SK-N-SH (cell line): Measurements from ENCODE around the gene THOC2. TPM values are rescaled to one million over a fixed set of nuclear protein-coding genes. Genes with fewer than 3 reads are reported as not detected.

ENCODE experiments used
- CTCF ChIA-PET: fragments of 300-600, 350-600 bp; formaldehyde crosslinking; extraction: SDS; loops from one replicate; lab custom pipeline; 2021; lab: Yijun Ruan, JAX
- POLR2A ChIA-PET: fragments of 350-600 bp; sonication (Branson Sonifier 250); formaldehyde crosslinking; extraction: SDS; loops from one replicate; lab custom pipeline; 2020; ENCODE audit warnings: antibody characterized with exemption, inconsistent platforms; lab: Yijun Ruan, JAX
- DNase-seq: peaks from one replicate; pipeline ENCODE4 v3.0.0; 2012
- H2AFZ ChIP-seq: fragments of 200-600 bp; sonication (generic); 2 replicates; pipeline ENCODE4 v1.8.1; 2016; ENCODE audit warnings: antibody characterized with exemption, mild to moderate bottlenecking, low read depth
- H3F3A ChIP-seq: fragments of 200-600 bp; sonication (generic); replicated peaks from 2 replicates; pipeline ENCODE3; 2016; ENCODE audit warnings: antibody characterized with exemption, mild to moderate bottlenecking; ENCODE audit not compliant: insufficient read depth
- H3K27ac ChIP-seq, 2 experiments: fragments of 200-500 bp in 1 of 2; fragments of 200-600 bp in 1 of 2; sonication (Bioruptor generic) in 1 of 2; sonication (generic), shearing (Covaris generic) in 1 of 2; 2 replicates each; pipeline versions ENCODE4 v1.5.1 to v1.6.1; 2014 to 2016; ENCODE audit warnings: low read depth in 2 of 2, inconsistent platforms in 1 of 2, low read length in 1 of 2, mild to moderate bottlenecking in 1 of 2, mixed read lengths in 1 of 2
- H3K27me3 ChIP-seq: fragments of 200-600 bp; sonication (generic), shearing (Covaris generic); 2 replicates; pipeline ENCODE4 v1.6.1; 2016; ENCODE audit warnings: mixed run types; ENCODE audit not compliant: insufficient read depth
- H3K36me3 ChIP-seq, 2 experiments: fragments of 200-500 bp in 1 of 2; fragments of 200-600 bp in 1 of 2; sonication (Bioruptor generic) in 1 of 2; sonication (generic) in 1 of 2; replicated peaks in 1 of 2; 2 replicates each; pipeline versions ENCODE3 to v1.5.1; 2014 to 2016; ENCODE audit warnings: low read length in 1 of 2, mild to moderate bottlenecking in 1 of 2; ENCODE audit not compliant: insufficient read depth in 2 of 2, control insufficient read depth in 1 of 2
- H3K4me1 ChIP-seq, 2 experiments: fragments of 200-500 bp in 1 of 2; fragments of 200-600 bp in 1 of 2; sonication (Bioruptor generic) in 1 of 2; sonication (generic), shearing (Covaris generic) in 1 of 2; 2 replicates each; pipeline versions ENCODE4 v1.5.1 to v1.6.1; 2014 to 2016; ENCODE audit warnings: low read depth in 1 of 2, low read length in 1 of 2, mixed run types in 1 of 2; ENCODE audit not compliant: insufficient read depth in 2 of 2, control insufficient read depth in 1 of 2
- H3K4me2 ChIP-seq: fragments of 200-600 bp; sonication (generic), shearing (Covaris generic); 2 replicates; pipeline ENCODE4 v1.6.1; 2017; ENCODE audit warnings: mixed run types
- H3K4me3 ChIP-seq, 2 experiments: fragments of 200-500 bp in 1 of 2; fragments of 200-600 bp in 1 of 2; sonication (Bioruptor generic) in 1 of 2; sonication (generic), shearing (Covaris generic) in 1 of 2; 2 replicates each; pipeline versions ENCODE4 v1.5.1 to v1.8.1; 2014 to 2016; ENCODE audit warnings: low read depth in 2 of 2, inconsistent platforms in 1 of 2, low read length in 1 of 2, mild to moderate bottlenecking in 1 of 2, mixed read lengths in 1 of 2, moderate library complexity in 1 of 2
- H3K79me2 ChIP-seq: fragments of 200-600 bp; sonication (generic); 2 replicates; pipeline ENCODE4 v1.8.1; 2017; ENCODE audit warnings: mild to moderate bottlenecking; ENCODE audit not compliant: insufficient read depth
- H3K9ac ChIP-seq: fragments of 200-600 bp; sonication (generic); 2 replicates; pipeline ENCODE4 v1.6.1; 2017; ENCODE audit warnings: mixed run types
- H3K9me2 ChIP-seq: fragments of 200-600 bp; sonication (generic); 2 replicates; pipeline ENCODE4 v1.6.1; 2017; ENCODE audit warnings: mixed run types
- H3K9me3 ChIP-seq: fragments of 200-600 bp; sonication (generic); 2 replicates; pipeline ENCODE4 v1.6.1; 2017; ENCODE audit warnings: mixed run types, mild to moderate bottlenecking, moderate library complexity
- H4K20me1 ChIP-seq: fragments of 200-600 bp; sonication (generic); 2 replicates; pipeline ENCODE4 v1.6.1; 2017; ENCODE audit warnings: mild to moderate bottlenecking, mixed run types; ENCODE audit not compliant: insufficient read depth
- ELF1 ChIP-seq: IDR thresholded peaks from 2 replicates; pipeline ENCODE4 v1.4.0; 2012
- EP300 ChIP-seq, 2 experiments: IDR thresholded peaks; 2 replicates each; pipeline versions ENCODE4 v1.4.0 to v1.6.1; 2012; ENCODE audit warnings: borderline replicate concordance in 1 of 2, low read depth in 1 of 2, low read length in 1 of 2
- EZH2phosphoT487 ChIP-seq: fragments of 200-600 bp; sonication (generic); IDR thresholded peaks from 2 replicates; pipeline ENCODE4 v1.6.1; 2017; ENCODE audit warnings: low read depth, mixed run types, mild to moderate bottlenecking, antibody characterized with exemption, moderate library complexity, borderline replicate concordance
- FOXJ3 ChIP-seq: sonication (generic); formaldehyde crosslinking; IDR thresholded peaks from 2 replicates; pipeline ENCODE4 v1.5.1; 2020; ENCODE audit warnings: mild to moderate bottlenecking, missing genetic modification reagents
- GABPA ChIP-seq: IDR thresholded peaks from 2 replicates; pipeline ENCODE4 v1.4.0; 2012; ENCODE audit warnings: low read depth, mild to moderate bottlenecking
- GATA2 ChIP-seq: sonication (generic); formaldehyde crosslinking; IDR thresholded peaks from 2 replicates; pipeline ENCODE4 v1.5.0; 2020; ENCODE audit warnings: mild to moderate bottlenecking, missing genetic modification reagents
- IRF3 ChIP-seq: fragments of 150-350 bp; IDR thresholded peaks from 2 replicates; pipeline ENCODE4 v1.6.1; 2016; ENCODE audit warnings: mild to moderate bottlenecking, low read depth, low read length
- JUND ChIP-seq: IDR thresholded peaks from 2 replicates; pipeline ENCODE4 v1.4.0; 2012
- MAX ChIP-seq: IDR thresholded peaks from 2 replicates; pipeline ENCODE4 v1.4.0; 2012; ENCODE audit warnings: low read depth
- NFIC ChIP-seq: IDR thresholded peaks from 2 replicates; pipeline ENCODE4 v1.4.0; 2012; ENCODE audit warnings: borderline replicate concordance
- POLR2AphosphoS5 ChIP-seq: IDR thresholded peaks from 2 replicates; pipeline ENCODE4 v1.6.1; 2012; ENCODE audit warnings: low read depth, low read length
- RFX5 ChIP-seq: IDR thresholded peaks from 2 replicates; pipeline ENCODE4 v1.6.1; 2012; ENCODE audit warnings: mild to moderate bottlenecking, improper control_type of control experiment, low read length
- SIN3A ChIP-seq: IDR thresholded peaks from 2 replicates; pipeline ENCODE4 v1.6.1; 2012; ENCODE audit warnings: low read depth, mild to moderate bottlenecking, low read length, moderate library complexity, borderline replicate concordance
- TAF1 ChIP-seq: IDR thresholded peaks from 2 replicates; pipeline ENCODE4 v1.6.1; 2012; ENCODE audit warnings: low read depth, mild to moderate bottlenecking, low read length, moderate library complexity, borderline replicate concordance
- TCF12 ChIP-seq: IDR thresholded peaks from 2 replicates; pipeline ENCODE4 v1.4.0; 2012
- USF1 ChIP-seq: IDR thresholded peaks from 2 replicates; pipeline ENCODE4 v1.4.0; 2012; ENCODE audit warnings: low read depth, borderline replicate concordance
- YY1 ChIP-seq: IDR thresholded peaks from 2 replicates; pipeline ENCODE4 v1.4.0; 2012; ENCODE audit warnings: low read depth, mild to moderate bottlenecking
- WGBS: methylation state at CpG from one replicate; pipeline ENCODE4 v1.1.6; 2017; ENCODE audit warnings: low lambda C conversion rate; 5-methylcytosine and 5-hydroxymethylcytosine counted together
- polyA plus RNA-seq, 3 experiments: library from polyadenylated mRNA; depleted of rRNA; stranded (reverse); fragments of >200 nt; gene quantifications; 2 replicates each; pipeline ENCODE4 v1.2.3, GENCODE V29; 2012
- TF ChIP-seq, protein P1 (sequence below): IDR thresholded peaks from 2 replicates; pipeline ENCODE4 v1.6.1; 2012; ENCODE audit warnings: mild to moderate bottlenecking, low read depth, low read length, moderate library complexity
- TF ChIP-seq, protein P2 (sequence below): IDR thresholded peaks from 2 replicates; pipeline ENCODE4; 2012

The THOC2 gene
- polyA plus RNA-seq, 1 of the 3 experiments (the other 2 are of a cell fraction): 26.7 TPM

DNA sequence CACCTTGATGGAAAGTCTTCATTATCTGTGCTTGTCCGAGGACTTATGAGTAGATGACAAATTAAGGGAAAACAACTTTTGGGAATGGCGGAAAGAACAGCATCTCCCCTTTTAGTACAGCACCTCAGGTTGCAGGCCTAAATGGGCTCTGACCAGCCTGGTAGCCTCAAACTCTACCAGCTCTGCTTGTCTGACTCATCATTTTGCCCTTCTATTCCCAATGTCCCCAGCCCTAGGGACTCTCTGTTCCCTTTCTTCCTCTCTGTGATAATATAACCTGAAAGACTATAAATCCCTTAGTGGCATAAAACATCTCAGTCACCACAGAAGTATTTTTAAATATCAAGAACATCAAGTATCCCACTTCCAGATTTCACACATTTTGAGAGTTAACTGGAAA is 121.9 kb downstream of the THOC2 start:
- Histone ChIP-seq H3K4me1 (no peaks in the 10 kb centered on the region), H3K27ac (no peak overlapping the region), H3K9me2 (no peaks in the 10 kb centered on the region), H3K4me3 (no peak overlapping the region), H3K27me3 (no peaks in the 10 kb centered on the region), H3K79me2 (no peaks in the 10 kb centered on the region), H2AFZ (no peak overlapping the region), H3K9me3 (no peaks in the 10 kb centered on the region), H3K36me3 (peaks cover 10 to 12% of the 10 kb centered on the region in 2 experiments), H3F3A (no peaks in the 10 kb centered on the region), H3K4me2 (no peak overlapping the region), H3K9ac (no peak overlapping the region), H4K20me1 (no peaks in the 10 kb centered on the region)
- ChIA-PET POLR2A (no interaction called here), CTCF (no interaction called here)
- no peak for TF ChIP-seq ELF1
- TF ChIP-seq YY1: no peak
- TF ChIP-seq EZH2phosphoT487: no peak
- TF ChIP-seq GABPA: no peak
- no peak for TF ChIP-seq GATA2 (CRISPR knock-in tag)
- no peak for TF ChIP-seq POLR2AphosphoS5
- no peak for TF ChIP-seq IRF3
- no peak for TF ChIP-seq USF1
- no peak for TF ChIP-seq MAX
- no peak for DNase-seq
- 41% methylated on average over 2 of the region's 2 CpGs for WGBS

DNA sequence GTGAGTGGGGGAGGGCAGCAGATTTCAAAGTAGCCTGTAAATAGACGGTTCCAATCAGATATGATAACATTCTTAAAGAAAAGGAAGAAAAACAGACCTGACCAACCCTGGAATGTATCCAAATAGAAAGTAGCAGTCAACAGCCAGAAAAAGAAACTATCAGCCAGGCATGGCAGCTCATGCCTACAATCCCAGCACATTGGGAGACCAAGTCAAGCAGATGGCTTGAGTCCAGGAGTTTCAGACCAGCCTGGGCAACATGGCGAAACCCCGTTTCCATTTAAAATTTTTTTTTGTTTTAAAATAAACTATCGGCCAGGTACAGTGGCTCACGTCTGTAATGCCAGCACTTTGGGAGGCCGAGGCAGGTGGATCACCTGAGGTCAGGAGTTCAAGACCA is 125.0 kb downstream of the THOC2 start:
- TF ChIP-seq NFIC: no peak
- TF ChIP-seq USF1: no peak
- TF ChIP-seq SIN3A: no peak
- no peak for TF ChIP-seq FOXJ3
- TF ChIP-seq EP300 (IDR thresholded peaks at IDR 0.05; ENCODE audit: borderline replicate concordance in 1 of 2, low read depth in 1 of 2, low read length in 1 of 2): no peak
- no peak for TF ChIP-seq JUND
- TF ChIP-seq TCF12: no peak
- no peak for TF ChIP-seq MAX
- no peak for TF ChIP-seq TAF1
- TF ChIP-seq, protein P1, sequence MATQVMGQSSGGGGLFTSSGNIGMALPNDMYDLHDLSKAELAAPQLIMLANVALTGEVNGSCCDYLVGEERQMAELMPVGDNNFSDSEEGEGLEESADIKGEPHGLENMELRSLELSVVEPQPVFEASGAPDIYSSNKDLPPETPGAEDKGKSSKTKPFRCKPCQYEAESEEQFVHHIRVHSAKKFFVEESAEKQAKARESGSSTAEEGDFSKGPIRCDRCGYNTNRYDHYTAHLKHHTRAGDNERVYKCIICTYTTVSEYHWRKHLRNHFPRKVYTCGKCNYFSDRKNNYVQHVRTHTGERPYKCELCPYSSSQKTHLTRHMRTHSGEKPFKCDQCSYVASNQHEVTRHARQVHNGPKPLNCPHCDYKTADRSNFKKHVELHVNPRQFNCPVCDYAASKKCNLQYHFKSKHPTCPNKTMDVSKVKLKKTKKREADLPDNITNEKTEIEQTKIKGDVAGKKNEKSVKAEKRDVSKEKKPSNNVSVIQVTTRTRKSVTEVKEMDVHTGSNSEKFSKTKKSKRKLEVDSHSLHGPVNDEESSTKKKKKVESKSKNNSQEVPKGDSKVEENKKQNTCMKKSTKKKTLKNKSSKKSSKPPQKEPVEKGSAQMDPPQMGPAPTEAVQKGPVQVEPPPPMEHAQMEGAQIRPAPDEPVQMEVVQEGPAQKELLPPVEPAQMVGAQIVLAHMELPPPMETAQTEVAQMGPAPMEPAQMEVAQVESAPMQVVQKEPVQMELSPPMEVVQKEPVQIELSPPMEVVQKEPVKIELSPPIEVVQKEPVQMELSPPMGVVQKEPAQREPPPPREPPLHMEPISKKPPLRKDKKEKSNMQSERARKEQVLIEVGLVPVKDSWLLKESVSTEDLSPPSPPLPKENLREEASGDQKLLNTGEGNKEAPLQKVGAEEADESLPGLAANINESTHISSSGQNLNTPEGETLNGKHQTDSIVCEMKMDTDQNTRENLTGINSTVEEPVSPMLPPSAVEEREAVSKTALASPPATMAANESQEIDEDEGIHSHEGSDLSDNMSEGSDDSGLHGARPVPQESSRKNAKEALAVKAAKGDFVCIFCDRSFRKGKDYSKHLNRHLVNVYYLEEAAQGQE: no peak
- TF ChIP-seq, protein P2, sequence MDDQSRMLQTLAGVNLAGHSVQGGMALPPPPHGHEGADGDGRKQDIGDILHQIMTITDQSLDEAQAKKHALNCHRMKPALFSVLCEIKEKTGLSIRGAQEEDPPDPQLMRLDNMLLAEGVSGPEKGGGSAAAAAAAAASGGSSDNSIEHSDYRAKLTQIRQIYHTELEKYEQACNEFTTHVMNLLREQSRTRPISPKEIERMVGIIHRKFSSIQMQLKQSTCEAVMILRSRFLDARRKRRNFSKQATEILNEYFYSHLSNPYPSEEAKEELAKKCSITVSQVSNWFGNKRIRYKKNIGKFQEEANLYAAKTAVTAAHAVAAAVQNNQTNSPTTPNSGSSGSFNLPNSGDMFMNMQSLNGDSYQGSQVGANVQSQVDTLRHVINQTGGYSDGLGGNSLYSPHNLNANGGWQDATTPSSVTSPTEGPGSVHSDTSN: no peak
- TF ChIP-seq RFX5: no peak
- no peaks in the 10 kb centered on the region for H3K79me2 ChIP-seq
- H3K9me3 ChIP-seq: no peaks in the 10 kb centered on the region
- no peaks in the 10 kb centered on the region for H3F3A ChIP-seq
- no peaks in the 10 kb centered on the region for H3K4me1 ChIP-seq
- no peak for DNase-seq
- POLR2A ChIA-PET: no interaction called here
- H3K27me3 ChIP-seq: no peaks in the 10 kb centered on the region
- peaks cover 12 to 24% of the 10 kb centered on the region in 2 experiments for H3K36me3 ChIP-seq
- H4K20me1 ChIP-seq: no peaks in the 10 kb centered on the region
- H3K9ac ChIP-seq: no peak overlapping the region
- WGBS: 57% methylated on average over 6 of the region's 6 CpGs
- CTCF ChIA-PET: no interaction called here
- no peak overlapping the region for H3K4me3 ChIP-seq
- no peak overlapping the region for H2AFZ ChIP-seq
- no peaks in the 10 kb centered on the region for H3K9me2 ChIP-seq
- no peak overlapping the region for H3K27ac ChIP-seq
- H3K4me2 ChIP-seq: no peak overlapping the region
